GM10266 (cell line): ENCODE data around the gene ZG16.
A peak's percentile ranks its signal among the peaks of the same experiment; 100 is the strongest.

Experiments
- DNase-seq: peaks from one replicate; pipeline ENCODE4 v3.0.0; 2012; ENCODE audit errors: extremely low spot score
- CTCF ChIP-seq: IDR thresholded peaks from 2 replicates; pipeline ENCODE4 v1.5.1; 2012; ENCODE audit warnings: mild to moderate bottlenecking, low read depth; ENCODE audit not compliant: control insufficient read depth, insufficient read depth; ENCODE audit errors: missing control alignments

The ZG16 gene

GRCh38 chr16:29819506-29819905 lies 41.5 kb downstream of the ZG16 start:
- TF ChIP-seq CTCF = no peak
- no peak for DNase-seq

DNA sequence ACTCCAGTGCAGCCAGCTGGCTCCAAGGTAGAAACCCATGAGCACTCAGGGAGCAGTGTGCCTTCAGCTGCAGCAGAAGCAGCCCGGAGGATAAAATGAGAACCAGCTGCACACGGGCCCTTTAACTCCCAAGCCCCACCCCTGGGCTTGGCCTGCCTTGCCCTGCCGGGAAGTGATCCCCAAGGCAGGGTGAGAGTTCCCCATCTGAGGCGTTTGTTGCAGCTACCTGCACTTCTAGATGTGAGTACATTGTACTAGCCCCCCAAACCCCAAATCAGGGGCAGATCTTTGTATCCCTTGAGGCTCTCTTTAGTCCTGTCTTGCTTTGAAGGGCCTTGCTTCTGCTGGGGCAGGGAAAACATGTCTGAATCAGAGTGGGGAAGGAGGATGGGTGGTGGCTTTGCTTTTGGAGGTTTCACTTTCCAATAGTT lies 42.2 kb downstream of the ZG16 start, which contains the start of gene MVP:
Gene MVP (plus strand): TSS at position 192 of the 431 bp plus-strand sequence. CDS start 10,088 bp downstream, outside the sequence.
- peak; percentile 67 for DNase-seq
- no peak for TF ChIP-seq CTCF

DNA sequence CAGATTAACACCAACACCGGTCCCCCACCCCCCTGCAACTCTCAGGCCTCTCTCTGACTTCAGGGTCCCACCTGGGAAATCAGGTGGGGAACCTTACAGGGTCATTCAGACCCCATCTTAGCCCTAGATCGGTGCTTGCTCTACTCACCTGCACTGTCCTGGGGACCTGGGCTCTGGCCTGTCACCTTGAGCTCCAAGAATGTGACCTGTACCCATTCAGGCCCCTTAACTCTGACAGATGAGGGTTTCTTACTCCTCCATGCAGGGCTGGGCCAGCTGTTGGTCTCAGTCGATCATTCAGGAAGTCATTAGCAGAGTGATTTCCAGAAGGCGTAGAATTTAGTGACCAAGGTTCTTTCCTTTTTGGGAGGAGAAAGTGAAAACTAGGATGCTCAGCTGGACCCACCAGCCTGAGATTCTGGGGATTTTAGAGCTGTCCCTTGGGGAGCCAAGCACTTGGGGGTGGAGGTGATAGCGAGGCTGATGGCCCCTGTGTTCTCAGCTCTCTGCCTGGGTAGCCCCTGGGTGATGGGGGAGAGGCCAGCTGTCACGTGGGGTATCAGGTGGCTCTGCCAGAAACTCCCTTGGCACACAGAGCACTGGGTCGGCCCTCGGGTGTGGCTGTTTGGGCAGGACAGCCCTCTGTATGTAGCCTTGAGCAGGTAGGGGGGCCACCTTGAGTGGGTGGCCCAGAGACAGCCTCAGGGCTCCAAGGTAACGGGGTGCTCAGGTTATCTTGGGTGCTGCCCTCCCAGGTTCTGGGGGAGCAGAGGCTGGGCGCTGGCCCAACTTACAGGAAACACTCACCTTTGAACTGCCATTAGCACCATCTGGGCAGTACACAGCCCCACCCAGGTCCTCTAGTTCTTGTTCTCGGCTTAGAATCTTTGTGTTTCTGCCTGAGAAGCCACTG lies 42.9 kb downstream of the ZG16 start:
- peak; percentile 58 for DNase-seq
- TF ChIP-seq CTCF = no peak

DNA sequence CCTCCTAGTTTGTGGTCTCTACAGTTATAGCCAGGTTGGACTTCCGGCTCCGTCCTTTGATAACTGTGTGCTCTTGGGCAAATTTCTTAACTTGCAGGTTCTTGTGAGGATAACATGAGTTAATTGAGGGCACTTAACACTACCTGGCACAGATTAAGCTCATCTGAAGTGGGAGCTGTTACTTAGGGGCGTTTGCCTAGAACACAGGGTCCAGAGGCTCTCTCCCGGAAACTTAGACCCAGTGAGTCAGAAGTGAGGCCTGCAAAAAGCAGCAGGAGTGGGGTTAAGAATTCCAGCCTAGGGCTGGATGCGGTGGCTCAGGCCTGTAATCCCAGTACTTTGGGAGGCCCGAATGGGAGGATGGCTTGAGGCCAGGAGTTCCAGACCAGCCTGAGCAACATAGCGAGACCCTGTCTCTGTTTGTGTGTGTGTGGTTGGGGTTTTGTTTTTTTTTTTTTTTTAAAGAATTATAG lies 43.6 kb downstream of the ZG16 start:
- no peak for DNase-seq

DNA sequence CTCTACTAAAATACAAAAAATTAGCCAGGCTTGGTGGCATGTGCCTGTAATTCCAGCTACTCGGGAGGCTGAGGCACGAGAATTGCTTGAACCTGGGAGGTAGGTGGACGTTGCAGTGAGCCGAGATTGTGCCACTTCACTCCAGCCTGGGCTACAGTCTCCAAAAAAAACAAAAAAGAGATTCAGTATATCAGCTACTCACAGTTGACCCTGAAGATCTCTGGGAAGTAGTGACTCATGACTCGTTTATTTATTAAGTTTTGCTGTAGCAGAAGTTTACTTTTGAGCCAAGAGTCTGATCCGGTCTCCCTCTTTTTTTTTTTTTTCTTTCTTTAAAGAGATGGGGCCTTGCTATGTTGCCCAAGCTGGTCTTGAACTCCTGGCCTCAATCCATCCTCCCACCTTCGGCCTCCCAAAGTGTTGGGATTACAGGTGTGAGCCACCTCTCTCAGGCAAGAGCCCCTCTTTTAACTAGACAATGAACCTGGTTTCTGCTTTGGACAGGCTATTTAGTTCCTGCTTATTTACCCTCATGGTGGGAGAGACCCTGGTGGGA lies 46.6 kb downstream of the ZG16 start:
- no peak for DNase-seq
- no peak for TF ChIP-seq CTCF

More for the DNA sequence above, 43.6 kb downstream of the ZG16 start:
- TF ChIP-seq CTCF = no peak

DNA sequence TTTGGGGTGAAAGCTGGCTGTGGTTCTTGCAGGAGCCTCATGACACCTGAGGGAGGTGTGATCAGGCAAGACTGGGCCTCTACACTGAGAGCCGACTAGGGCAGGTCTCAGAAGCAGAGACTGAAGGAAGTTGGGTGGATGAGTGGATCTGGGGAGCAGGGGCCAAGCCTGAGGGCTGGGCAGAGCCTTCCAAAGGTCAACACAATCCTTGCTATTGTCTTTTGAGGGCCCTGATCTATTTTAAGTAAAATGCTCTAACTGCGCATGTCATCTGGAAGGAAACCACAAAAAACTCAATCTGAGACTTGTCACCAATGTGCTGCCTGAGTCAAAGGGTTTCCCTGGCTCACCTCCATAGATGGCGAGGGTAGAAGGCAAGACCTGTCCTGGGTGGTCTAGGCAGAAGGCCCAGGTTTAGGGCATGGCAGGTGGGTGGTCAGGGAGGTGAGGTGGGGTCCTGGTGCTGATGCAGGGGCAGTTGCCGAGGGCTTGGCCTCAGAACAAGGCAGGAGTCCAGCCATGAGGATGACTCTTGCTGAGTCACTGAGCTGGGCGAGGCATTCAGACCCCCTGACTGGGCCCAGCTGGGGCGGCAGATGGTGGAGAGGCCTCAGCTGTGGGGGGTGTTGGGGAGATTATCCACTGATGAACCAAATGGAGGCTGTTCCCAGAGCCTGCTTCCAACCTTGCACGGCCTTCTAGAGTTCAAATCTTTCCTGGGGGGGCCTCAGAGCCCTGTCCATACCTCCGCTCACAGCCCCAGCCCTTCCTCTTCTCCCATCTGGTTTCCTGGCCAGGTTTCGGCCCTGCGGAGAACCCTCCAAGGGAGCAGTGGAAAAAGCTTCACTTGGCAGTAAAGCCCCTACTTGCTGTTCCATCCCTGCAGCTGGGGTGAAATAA lies 47.3 kb downstream of the ZG16 start:
- peak; percentile 72 for DNase-seq
- no peak for TF ChIP-seq CTCF
